ENCODE data around the gene OR13J1.

- TF ChIP-seq JUN (CRISPR knock-in tag; IDR thresholded peaks at IDR 0.05) (no peak), CTCF (IDR thresholded peaks at IDR 0.05) (no peak), CREB1 (CRISPR knock-in tag; IDR thresholded peaks at IDR 0.05) (no peak), ZBTB43 (CRISPR knock-in tag; IDR thresholded peaks at IDR 0.05) (no peak), NFYB (CRISPR knock-in tag; conservative IDR thresholded peaks at IDR 0.05; ENCODE audit: low read depth) (no peak), GRHL2 (CRISPR knock-in tag; IDR thresholded peaks at IDR 0.05; ENCODE audit: insufficient replicate concordance, severe bottlenecking) (no peak), USF2 (CRISPR knock-in tag; IDR thresholded peaks at IDR 0.05) (no peak), E2F1 (CRISPR knock-in tag; IDR thresholded peaks at IDR 0.05) (no peak), ZBTB21 (CRISPR knock-in tag; IDR thresholded peaks at IDR 0.05; ENCODE audit: borderline replicate concordance) (no peak), SP1 (CRISPR knock-in tag; conservative IDR thresholded peaks at IDR 0.05) (no peak), MXD4 (CRISPR knock-in tag; IDR thresholded peaks at IDR 0.05; ENCODE audit: borderline replicate concordance) (no peak), MAX (CRISPR knock-in tag; IDR thresholded peaks at IDR 0.05) (no peak), ATF3 (CRISPR knock-in tag; conservative IDR thresholded peaks at IDR 0.05) (no peak)
These were observed 13.3 kb downstream of the OR13J1 start for GRCh38 chr9:35856882-35857281.
